Smooth muscle cell (in vitro differentiated cells): ENCODE measurements around the gene ADAM11. TPM values are rescaled to one million over a fixed set of nuclear protein-coding genes. Genes with fewer than 3 reads are reported as not detected.
A peak's percentile ranks its signal among the peaks of the same experiment; 100 is the strongest.
"Not testable (repeated sequence)": the region's sequence is repeated elsewhere in the genome, so short reads cannot be mapped to it uniquely, and the experiment has no call there.

Experiments
- DNase-seq: peaks from one replicate; lab custom pipeline; 2025; ENCODE audit not compliant: unreplicated experiment; lab: John Stamatoyannopoulos, UW
- H2AFZ ChIP-seq: fragments of 200-600 bp; sonication (generic); 2 replicates; pipeline ENCODE4 v1.6.0; 2016; ENCODE audit warnings: antibody characterized with exemption, low read depth, mild to moderate bottlenecking
- H3F3A ChIP-seq: fragments of 200-600 bp; sonication (generic); 2 replicates; pipeline ENCODE4 v1.6.0; 2017; ENCODE audit warnings: antibody characterized with exemption, low read depth
- H3K27ac ChIP-seq: fragments of 200-600 bp; sonication (generic); 2 replicates; pipeline ENCODE4 v1.5.1; 2016; ENCODE audit warnings: low read depth, mild to moderate bottlenecking
- H3K27me3 ChIP-seq: fragments of 200-600 bp; sonication (generic); 2 replicates; pipeline ENCODE4 v1.6.1; 2016; ENCODE audit warnings: low read depth, mild to moderate bottlenecking
- H3K36me3 ChIP-seq: fragments of 200-600 bp; sonication (generic); 2 replicates; pipeline ENCODE4 v1.5.1; 2016; ENCODE audit warnings: low read depth
- H3K4me1 ChIP-seq: fragments of 200-600 bp; sonication (generic); 2 replicates; pipeline ENCODE4 v1.5.1; 2016; ENCODE audit warnings: low read depth
- H3K4me2 ChIP-seq: fragments of 200-600 bp; sonication (generic); 2 replicates; pipeline ENCODE4 v1.6.0; 2016; ENCODE audit warnings: mild to moderate bottlenecking
- H3K4me3 ChIP-seq: fragments of 200-600 bp; sonication (generic); 2 replicates; pipeline ENCODE4 v1.5.1; 2016; ENCODE audit warnings: mild to moderate bottlenecking
- H3K79me2 ChIP-seq: fragments of 200-600 bp; sonication (generic); 2 replicates; pipeline ENCODE4 v1.6.0; 2016; ENCODE audit warnings: low read depth, mild to moderate bottlenecking
- H3K9ac ChIP-seq: fragments of 200-600 bp; sonication (generic); 2 replicates; pipeline ENCODE4 v1.6.0; 2016; ENCODE audit warnings: low read depth
- H3K9me3 ChIP-seq: fragments of 200-600 bp; sonication (generic); replicated peaks from 2 replicates; pipeline ENCODE4 v1.5.1; 2016; ENCODE audit warnings: low read depth
- H4K20me1 ChIP-seq: fragments of 200-600 bp; sonication (generic); 2 replicates; pipeline ENCODE4 v1.6.0; 2016; ENCODE audit warnings: low read depth
- CTCF ChIP-seq: fragments of 200-600 bp; sonication (generic); IDR thresholded peaks from 2 replicates; pipeline ENCODE4 v1.5.1; 2017; ENCODE audit warnings: borderline replicate concordance, mild to moderate bottlenecking, antibody characterized with exemption; ENCODE audit not compliant: insufficient read depth, poor library complexity, severe bottlenecking
- WGBS: methylation state at CpG from one replicate; pipeline ENCODE4 v1.1.7; 2016; ENCODE audit warnings: low lambda C conversion rate; 5-methylcytosine and 5-hydroxymethylcytosine counted together
- polyA plus RNA-seq: library from polyadenylated mRNA; unstranded; fragments of >200 nt; fragmentation: Nextera tagmentation; extraction: Ambion mirVana; gene quantifications from 2 replicates; pipeline ENCODE4 v1.2.1, GENCODE V29; 2016
- total RNA-seq: library from RNA; depleted of rRNA; stranded (reverse); fragments of >200 nt; gene quantifications from 2 replicates; pipeline ENCODE4 v1.2.3, GENCODE V29; 2014

The ADAM11 gene
- total and polyA plus RNA-seq, 2 experiments from 2014 or later: 0.48 TPM; not detected in 1

- peak overlapping the region; percentile 38 for H3K4me2 ChIP-seq
- H3K27ac ChIP-seq: peak overlapping the region; percentile 65
- no peak overlapping the region for H3K4me3 ChIP-seq
- H3F3A ChIP-seq: peaks cover 7% of the 10 kb centered on the region
- H3K36me3 ChIP-seq: no peaks in the 10 kb centered on the region
- TF ChIP-seq CTCF: no peak
- peaks cover 77% of the 10 kb centered on the region for H4K20me1 ChIP-seq
- DNase-seq: no peak
- 23% methylated on average over 7 of the region's 7 CpGs for WGBS
- H3K4me1 ChIP-seq: peaks cover 9% of the 10 kb centered on the region
- H3K9ac ChIP-seq: no peak overlapping the region
- H3K9me3 ChIP-seq: no peaks in the 10 kb centered on the region
- no peaks in the 10 kb centered on the region for H3K27me3 ChIP-seq
- no peak overlapping the region for H2AFZ ChIP-seq
- peaks cover 66% of the 10 kb centered on the region for H3K79me2 ChIP-seq
Measured at GRCh38 chr17:44820631-44821212, 61.9 kb downstream of the ADAM11 start.

- H3K27ac ChIP-seq, H3K27me3 ChIP-seq, H3K4me2 ChIP-seq, H3K4me3 ChIP-seq, H3K9ac ChIP-seq, DNase-seq, H3K36me3 ChIP-seq, H3F3A ChIP-seq, H3K9me3 ChIP-seq, H2AFZ ChIP-seq: not testable (repeated sequence)
- Histone ChIP-seq H3K79me2 (peaks cover 62% of the 10 kb centered on the region), H4K20me1 (peaks cover 74% of the 10 kb centered on the region), H3K4me1 (peaks cover 15% of the 10 kb centered on the region)
- 97% methylated on average over 9 of the region's 9 CpGs for WGBS
Measured at GRCh38 chr17:44825236-44825635, 66.4 kb downstream of the ADAM11 start.

GRCh38 chr17:44826123-44826790 is 67.5 kb downstream of the ADAM11 start:
- Histone ChIP-seq H2AFZ (no peak overlapping the region), H3K27me3 (no peaks in the 10 kb centered on the region), H3K27ac (no peak overlapping the region), H3K36me3 (no peaks in the 10 kb centered on the region), H3F3A (peaks cover 3% of the 10 kb centered on the region), H3K4me3 (no peak overlapping the region), H3K9ac (no peak overlapping the region), H3K4me2 (no peak overlapping the region), H4K20me1 (peaks cover 66% of the 10 kb centered on the region), H3K9me3 (no peaks in the 10 kb centered on the region), H3K79me2 (peaks cover 61% of the 10 kb centered on the region), H3K4me1 (peaks cover 15% of the 10 kb centered on the region)
- WGBS: 95% methylated on average over 15 of the region's 15 CpGs
- no peak for TF ChIP-seq CTCF
- DNase-seq: no peak

- Histone ChIP-seq H3K4me3 (peak overlapping the region; percentile 74), H3F3A (no peaks in the 10 kb centered on the region), H3K4me1 (peaks cover 15% of the 10 kb centered on the region), H3K9ac (no peak overlapping the region), H3K36me3 (no peaks in the 10 kb centered on the region), H3K79me2 (peaks cover 61% of the 10 kb centered on the region), H4K20me1 (peaks cover 57% of the 10 kb centered on the region), H3K9me3 (no peaks in the 10 kb centered on the region), H2AFZ (no peak overlapping the region), H3K4me2 (peak overlapping the region; percentile 95), H3K27me3 (no peaks in the 10 kb centered on the region), H3K27ac (no peak overlapping the region)
- no peak for TF ChIP-seq CTCF
- 78% methylated on average over 1 of the region's 1 CpG for WGBS
- no peak for DNase-seq
Measured at GRCh38 chr17:44827863-44828262, 69.1 kb downstream of the ADAM11 start.
